AG04450 (cell line): Measurements from ENCODE around the gene PPM1E. TPM values are rescaled to one million over a fixed set of nuclear protein-coding genes. Genes with fewer than 3 reads are reported as not detected.

Experiments used
- CTCF ChIA-PET: fragments of 300-600, 350-600 bp; formaldehyde crosslinking; extraction: SDS; loops from one replicate; lab custom pipeline; 2022; ENCODE audit warnings: antibody characterized with exemption, inconsistent platforms; lab: Charles Lee
- POLR2A ChIA-PET: fragments of 350-600 bp; formaldehyde crosslinking; extraction: SDS; loops from one replicate; lab custom pipeline; 2021; ENCODE audit warnings: antibody characterized with exemption, inconsistent platforms; lab: Yijun Ruan, JAX
- DNase-seq: peaks from one replicate; pipeline ENCODE4 v3.0.0-alpha.2; 2011; ENCODE audit warnings: low read depth, low spot score
- H3K27ac ChIP-seq: one replicate; pipeline ENCODE4 v1.5.1; 2012; ENCODE audit warnings: low read depth, low read length, control low read depth
- H3K27me3 ChIP-seq: one replicate; pipeline ENCODE4 v1.6.0; 2012; ENCODE audit warnings: low read length; ENCODE audit not compliant: control insufficient read depth, insufficient read depth
- H3K4me3 ChIP-seq: 2 replicates; pipeline ENCODE4 v1.5.1; 2011; ENCODE audit warnings: mild to moderate bottlenecking, low read depth, low read length, control low read depth
- H3K9me3 ChIP-seq: 2 replicates; pipeline ENCODE4 v1.5.1; 2012; ENCODE audit warnings: low read length; ENCODE audit not compliant: control insufficient read depth, insufficient read depth
- polyA plus RNA-seq: library from polyadenylated mRNA; depleted of rRNA; stranded (reverse); fragments of >200 nt; gene quantifications from 2 replicates; pipeline ENCODE4 v1.2.3, GENCODE V29; 2011
- TF ChIP-seq, protein P1 (sequence below): IDR thresholded peaks from 2 replicates; pipeline ENCODE4 v1.5.1; 2011; ENCODE audit warnings: low read depth, low read length, control low read depth, inconsistent platforms

Gene PPM1E
- polyA plus RNA-seq, 1 experiment, result 0.64 TPM

GRCh38 chr17:58722696-58723095 lies 33.0 kb upstream of the PPM1E start:
- ChIA-PET CTCF (interaction anchor here (1.5 kb wide), 1 partner anchor 12 kb away, joined by 4 read pairs; no protein-coding TSS in a partner anchor), POLR2A (no interaction called here)
- TF ChIP-seq, protein P1, sequence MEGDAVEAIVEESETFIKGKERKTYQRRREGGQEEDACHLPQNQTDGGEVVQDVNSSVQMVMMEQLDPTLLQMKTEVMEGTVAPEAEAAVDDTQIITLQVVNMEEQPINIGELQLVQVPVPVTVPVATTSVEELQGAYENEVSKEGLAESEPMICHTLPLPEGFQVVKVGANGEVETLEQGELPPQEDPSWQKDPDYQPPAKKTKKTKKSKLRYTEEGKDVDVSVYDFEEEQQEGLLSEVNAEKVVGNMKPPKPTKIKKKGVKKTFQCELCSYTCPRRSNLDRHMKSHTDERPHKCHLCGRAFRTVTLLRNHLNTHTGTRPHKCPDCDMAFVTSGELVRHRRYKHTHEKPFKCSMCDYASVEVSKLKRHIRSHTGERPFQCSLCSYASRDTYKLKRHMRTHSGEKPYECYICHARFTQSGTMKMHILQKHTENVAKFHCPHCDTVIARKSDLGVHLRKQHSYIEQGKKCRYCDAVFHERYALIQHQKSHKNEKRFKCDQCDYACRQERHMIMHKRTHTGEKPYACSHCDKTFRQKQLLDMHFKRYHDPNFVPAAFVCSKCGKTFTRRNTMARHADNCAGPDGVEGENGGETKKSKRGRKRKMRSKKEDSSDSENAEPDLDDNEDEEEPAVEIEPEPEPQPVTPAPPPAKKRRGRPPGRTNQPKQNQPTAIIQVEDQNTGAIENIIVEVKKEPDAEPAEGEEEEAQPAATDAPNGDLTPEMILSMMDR, result no peak
- DNase-seq, result no peak
- no peaks in the 10 kb centered on the region for H3K9me3 ChIP-seq
- no peak overlapping the region for H3K4me3 ChIP-seq
- no peak overlapping the region for H3K27ac ChIP-seq
- no peaks in the 10 kb centered on the region for H3K27me3 ChIP-seq

- Histone ChIP-seq H3K4me3 (no peak overlapping the region), H3K9me3 (no peaks in the 10 kb centered on the region), H3K27me3 (no peaks in the 10 kb centered on the region), H3K27ac (no peak overlapping the region)
- DNase-seq, result no peak
- ChIA-PET POLR2A (no interaction called here), CTCF (no interaction called here)
- TF ChIP-seq, protein P1, result no peak
These were observed 26.9 kb upstream of the PPM1E start for GRCh38 chr17:58728798-58729197.

GRCh38 chr17:58730937-58731336 lies 24.7 kb upstream of the PPM1E start:
- H3K4me3 ChIP-seq, result no peak overlapping the region
- POLR2A ChIA-PET, result no interaction called here

DNA sequence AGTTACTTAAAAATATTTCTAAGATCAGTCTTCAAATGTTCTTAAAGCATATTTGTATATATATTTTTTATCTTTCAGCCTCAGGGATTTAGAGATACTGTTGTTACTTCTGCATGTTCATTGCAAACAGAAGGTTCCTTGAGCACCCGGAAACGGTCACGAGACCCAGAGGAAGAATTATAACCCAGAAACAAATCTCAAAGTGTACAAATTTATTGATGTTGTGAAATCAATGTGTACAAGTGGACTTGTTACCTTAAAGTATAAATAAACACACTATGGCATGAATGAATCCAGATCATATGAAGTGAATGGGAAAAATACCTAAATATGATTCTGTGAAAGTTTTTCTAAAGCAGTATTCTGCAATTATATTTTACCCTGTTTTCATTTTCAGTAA lies 21.6 kb upstream of the PPM1E start:
- H3K9me3 ChIP-seq, result no peaks in the 10 kb centered on the region
- no peaks in the 10 kb centered on the region for H3K27me3 ChIP-seq
- ChIA-PET POLR2A (no interaction called here), CTCF (interaction anchor here (0.7 kb wide), 1 partner anchor 486 kb away, joined by 3 read pairs; no protein-coding TSS in a partner anchor)
- H3K4me3 ChIP-seq, result no peak overlapping the region
- DNase-seq, result no peak
- TF ChIP-seq, protein P1, result no peak
- no peak overlapping the region for H3K27ac ChIP-seq

More at GRCh38 chr17:58730937-58731336, 24.7 kb upstream of the PPM1E start:
- H3K27me3 ChIP-seq, result no peaks in the 10 kb centered on the region
- DNase-seq, result no peak
- CTCF ChIA-PET, result interaction anchor here (0.6 kb wide), 2 partner anchors 72 to 257 kb away, joined by 3 to 4 read pairs; no protein-coding TSS in a partner anchor
- H3K27ac ChIP-seq, result no peak overlapping the region
- no peaks in the 10 kb centered on the region for H3K9me3 ChIP-seq
- TF ChIP-seq, protein P1, result no peak

GRCh38 chr17:58734811-58735210 lies 20.8 kb upstream of the PPM1E start:
- Histone ChIP-seq H3K4me3 (no peak overlapping the region), H3K9me3 (no peaks in the 10 kb centered on the region), H3K27ac (no peak overlapping the region), H3K27me3 (no peaks in the 10 kb centered on the region)
- CTCF ChIA-PET, result no interaction called here
- POLR2A ChIA-PET, result no interaction called here
- DNase-seq, result no peak
- TF ChIP-seq, protein P1, result no peak
